GM12801 (cell line): ENCODE results near the gene SPAG9.

Experiments
- TF ChIP-seq, protein P1 (sequence below): IDR thresholded peaks from one replicate; pipeline ENCODE4 v1.5.1; 2011; ENCODE audit warnings: control low read depth; ENCODE audit not compliant: insufficient read length; ENCODE audit errors: extremely low read depth

Gene SPAG9

DNA sequence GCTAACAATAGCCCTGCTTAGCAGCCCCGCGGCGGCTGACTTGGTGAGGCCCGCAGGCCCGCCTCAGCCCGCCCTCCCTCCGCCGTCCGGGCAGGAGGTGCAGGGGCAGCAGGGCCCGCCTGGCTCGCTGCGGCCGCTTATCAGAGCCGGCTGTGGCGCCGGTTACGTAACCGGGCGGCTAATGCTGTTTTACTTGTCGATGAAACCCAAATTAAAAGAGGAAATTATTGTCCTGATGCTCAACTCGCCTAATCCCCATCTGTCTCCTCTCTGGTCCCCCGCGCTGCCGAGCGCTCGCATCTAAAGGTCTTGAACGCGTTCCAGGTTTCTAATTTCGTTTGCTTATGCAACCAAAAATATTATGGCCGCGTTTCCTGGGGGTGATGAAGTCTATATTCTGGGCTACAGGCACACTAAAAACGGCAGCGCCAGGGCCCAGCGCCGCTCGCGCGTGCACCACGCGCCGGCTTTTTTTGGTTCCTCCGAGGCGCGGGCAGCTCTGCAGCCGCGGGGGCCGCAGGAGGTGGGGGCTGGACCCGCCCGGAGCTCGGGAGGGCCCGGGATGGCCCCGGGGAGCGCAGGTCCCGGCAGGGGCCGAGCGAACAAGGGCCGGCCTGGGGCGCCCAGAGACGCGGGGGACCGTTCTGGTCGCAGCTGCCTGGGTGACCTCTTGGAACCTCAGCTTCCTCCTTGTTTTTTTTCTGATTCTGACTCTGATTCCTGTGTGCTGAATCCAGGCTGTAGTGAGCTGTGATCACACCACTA lies 189.3 kb downstream of the SPAG9 start:
- TF ChIP-seq, protein P1, sequence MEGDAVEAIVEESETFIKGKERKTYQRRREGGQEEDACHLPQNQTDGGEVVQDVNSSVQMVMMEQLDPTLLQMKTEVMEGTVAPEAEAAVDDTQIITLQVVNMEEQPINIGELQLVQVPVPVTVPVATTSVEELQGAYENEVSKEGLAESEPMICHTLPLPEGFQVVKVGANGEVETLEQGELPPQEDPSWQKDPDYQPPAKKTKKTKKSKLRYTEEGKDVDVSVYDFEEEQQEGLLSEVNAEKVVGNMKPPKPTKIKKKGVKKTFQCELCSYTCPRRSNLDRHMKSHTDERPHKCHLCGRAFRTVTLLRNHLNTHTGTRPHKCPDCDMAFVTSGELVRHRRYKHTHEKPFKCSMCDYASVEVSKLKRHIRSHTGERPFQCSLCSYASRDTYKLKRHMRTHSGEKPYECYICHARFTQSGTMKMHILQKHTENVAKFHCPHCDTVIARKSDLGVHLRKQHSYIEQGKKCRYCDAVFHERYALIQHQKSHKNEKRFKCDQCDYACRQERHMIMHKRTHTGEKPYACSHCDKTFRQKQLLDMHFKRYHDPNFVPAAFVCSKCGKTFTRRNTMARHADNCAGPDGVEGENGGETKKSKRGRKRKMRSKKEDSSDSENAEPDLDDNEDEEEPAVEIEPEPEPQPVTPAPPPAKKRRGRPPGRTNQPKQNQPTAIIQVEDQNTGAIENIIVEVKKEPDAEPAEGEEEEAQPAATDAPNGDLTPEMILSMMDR = no peak

DNA sequence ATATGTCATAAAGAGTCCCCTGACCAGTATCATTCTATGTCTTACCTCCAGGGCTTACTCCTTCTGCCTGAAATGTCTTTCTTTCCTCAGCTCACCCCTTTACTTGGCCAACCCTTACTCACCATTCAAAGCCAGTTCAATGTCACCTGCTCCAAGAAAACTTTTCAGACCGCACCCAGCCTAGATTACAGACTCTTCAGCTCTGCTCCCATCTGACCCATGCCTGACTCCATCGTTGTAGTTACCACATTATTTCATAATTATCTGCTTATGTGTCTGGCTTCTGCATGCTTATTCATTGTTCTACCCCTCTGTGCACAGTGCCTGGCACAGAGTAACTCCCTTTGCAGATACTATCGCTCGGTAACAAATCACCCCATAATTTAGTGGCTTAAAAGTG lies 192.0 kb downstream of the SPAG9 start:
- TF ChIP-seq, protein P1 = no peak

DNA sequence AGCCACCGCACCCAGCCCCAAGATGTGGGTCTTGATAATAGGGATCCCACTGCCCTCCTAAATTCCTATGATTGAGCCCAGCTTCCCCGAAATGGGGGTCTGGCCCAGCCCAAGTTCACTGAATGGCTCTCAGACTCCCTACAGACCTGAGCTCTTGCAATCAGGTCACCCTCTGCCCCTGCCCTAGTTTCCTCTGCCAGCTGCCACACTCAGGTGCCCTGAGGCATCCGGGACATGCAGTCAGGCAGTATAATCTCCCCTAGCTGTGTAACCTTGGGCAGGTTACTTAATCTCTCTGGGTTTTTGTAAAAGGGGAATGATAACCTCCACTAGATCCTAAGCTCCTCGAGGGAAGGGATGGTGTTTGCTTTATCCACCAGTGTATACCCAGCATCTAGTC lies 193.4 kb downstream of the SPAG9 start:
- TF ChIP-seq, protein P1 = no peak

DNA sequence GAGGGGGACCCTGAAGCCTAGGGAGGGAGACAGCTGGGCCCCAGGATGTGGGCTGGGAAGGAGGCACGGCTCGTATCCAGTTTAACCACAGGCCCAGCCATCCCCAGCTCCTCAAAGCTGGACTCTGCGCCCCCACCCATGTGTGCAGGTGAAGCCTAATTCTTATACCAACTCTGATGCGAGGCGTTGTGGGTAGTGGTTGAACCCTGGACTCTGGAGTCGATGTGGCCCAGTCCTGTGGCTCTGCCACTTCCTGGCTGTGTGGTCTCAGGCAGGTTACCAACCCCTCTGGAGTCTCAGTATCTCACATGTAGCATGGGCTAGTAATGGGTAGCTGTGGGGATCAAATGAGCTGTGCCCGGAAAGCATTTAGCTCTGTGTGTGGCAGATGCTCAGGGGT lies 194.1 kb downstream of the SPAG9 start:
- TF ChIP-seq, protein P1 = no peak

DNA sequence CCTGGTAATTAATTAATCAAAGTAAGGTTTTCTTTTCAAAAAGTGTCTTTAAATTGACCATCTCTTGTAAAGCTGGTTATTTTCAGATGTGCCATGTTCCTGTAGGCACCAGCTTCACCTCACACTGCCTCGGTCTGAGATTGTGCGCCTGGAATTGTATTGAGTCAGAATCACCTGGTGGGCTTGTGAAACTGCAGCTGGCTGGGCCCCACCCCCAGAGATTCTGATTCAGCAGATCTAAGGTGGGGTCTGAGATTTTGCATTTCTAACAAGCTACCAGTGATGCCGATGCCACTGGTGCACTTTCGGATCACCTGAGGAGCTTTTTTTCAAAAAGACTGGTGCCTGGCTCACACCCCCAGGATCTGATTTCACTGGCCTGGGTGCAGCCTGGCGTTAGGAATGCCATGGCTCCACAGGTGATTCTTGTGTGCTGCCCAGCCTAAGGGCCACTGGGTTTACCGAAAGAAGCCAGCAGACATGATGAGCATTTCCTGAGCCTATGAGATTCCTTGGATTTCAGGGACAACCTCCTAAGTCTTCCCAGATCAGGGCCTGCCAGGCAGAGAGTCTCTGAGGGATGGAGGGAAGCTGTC lies 195.3 kb downstream of the SPAG9 start:
- TF ChIP-seq, protein P1 = no peak

DNA sequence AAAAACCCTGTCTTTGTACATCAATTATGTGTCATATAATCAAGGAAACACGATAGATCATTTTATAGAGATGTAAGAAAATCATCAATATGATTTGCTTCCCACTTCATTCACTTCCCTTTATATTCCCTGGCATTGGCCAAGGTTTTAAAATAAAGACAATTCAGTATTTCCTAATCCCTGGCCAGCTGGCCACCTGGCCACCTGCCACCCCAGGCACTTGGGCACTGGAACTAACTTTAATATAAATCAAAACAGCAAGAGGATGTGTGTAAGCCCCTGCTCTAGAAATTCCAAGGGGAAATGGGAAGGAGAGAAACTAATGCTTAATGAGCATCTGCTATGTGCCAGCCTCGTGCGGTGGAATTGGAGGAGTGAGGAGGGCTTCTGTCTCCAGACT lies 195.9 kb downstream of the SPAG9 start:
- TF ChIP-seq, protein P1 = no peak

DNA sequence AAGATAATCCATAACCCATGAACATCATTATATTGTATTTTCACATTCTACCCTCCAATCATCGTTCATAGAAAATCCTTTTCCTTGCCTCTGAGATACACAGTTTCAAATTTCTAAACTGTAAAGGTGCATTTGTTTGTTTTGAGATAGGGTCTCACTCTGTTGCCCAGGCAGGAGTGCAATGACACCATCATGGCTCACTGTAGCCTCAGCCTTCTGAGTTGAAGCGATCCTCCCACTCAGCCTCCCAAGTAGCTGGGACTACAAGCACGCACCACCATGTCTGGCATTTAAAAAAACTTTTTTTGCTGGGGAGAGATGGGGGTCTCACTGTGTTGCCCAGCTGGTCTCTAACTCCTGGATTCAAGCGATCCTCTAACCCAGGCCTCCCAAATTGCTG lies 196.4 kb downstream of the SPAG9 start:
- TF ChIP-seq, protein P1 = no peak
